Smooth muscle cell (in vitro differentiated cells): ENCODE data around the gene WARS2. TPM values are rescaled to one million over a fixed set of nuclear protein-coding genes. Genes with fewer than 3 reads are reported as not detected.
A peak's percentile ranks its signal among the peaks of the same experiment; 100 is the strongest.

ENCODE experiments used
- DNase-seq: peaks from one replicate; lab custom pipeline; 2025; ENCODE audit not compliant: unreplicated experiment; lab: John Stamatoyannopoulos, UW
- H2AFZ ChIP-seq: fragments of 200-600 bp; sonication (generic); 2 replicates; pipeline ENCODE4 v1.6.0; 2016; ENCODE audit warnings: antibody characterized with exemption, low read depth, mild to moderate bottlenecking
- H3F3A ChIP-seq: fragments of 200-600 bp; sonication (generic); 2 replicates; pipeline ENCODE4 v1.6.0; 2017; ENCODE audit warnings: antibody characterized with exemption, low read depth
- H3K27ac ChIP-seq: fragments of 200-600 bp; sonication (generic); 2 replicates; pipeline ENCODE4 v1.5.1; 2016; ENCODE audit warnings: low read depth, mild to moderate bottlenecking
- H3K27me3 ChIP-seq: fragments of 200-600 bp; sonication (generic); 2 replicates; pipeline ENCODE4 v1.6.1; 2016; ENCODE audit warnings: low read depth, mild to moderate bottlenecking
- H3K36me3 ChIP-seq: fragments of 200-600 bp; sonication (generic); 2 replicates; pipeline ENCODE4 v1.5.1; 2016; ENCODE audit warnings: low read depth
- H3K4me1 ChIP-seq: fragments of 200-600 bp; sonication (generic); 2 replicates; pipeline ENCODE4 v1.5.1; 2016; ENCODE audit warnings: low read depth
- H3K4me2 ChIP-seq: fragments of 200-600 bp; sonication (generic); 2 replicates; pipeline ENCODE4 v1.6.0; 2016; ENCODE audit warnings: mild to moderate bottlenecking
- H3K4me3 ChIP-seq: fragments of 200-600 bp; sonication (generic); 2 replicates; pipeline ENCODE4 v1.5.1; 2016; ENCODE audit warnings: mild to moderate bottlenecking
- H3K79me2 ChIP-seq: fragments of 200-600 bp; sonication (generic); 2 replicates; pipeline ENCODE4 v1.6.0; 2016; ENCODE audit warnings: low read depth, mild to moderate bottlenecking
- H3K9ac ChIP-seq: fragments of 200-600 bp; sonication (generic); 2 replicates; pipeline ENCODE4 v1.6.0; 2016; ENCODE audit warnings: low read depth
- H3K9me3 ChIP-seq: fragments of 200-600 bp; sonication (generic); replicated peaks from 2 replicates; pipeline ENCODE4 v1.5.1; 2016; ENCODE audit warnings: low read depth
- H4K20me1 ChIP-seq: fragments of 200-600 bp; sonication (generic); 2 replicates; pipeline ENCODE4 v1.6.0; 2016; ENCODE audit warnings: low read depth
- CTCF ChIP-seq: fragments of 200-600 bp; sonication (generic); IDR thresholded peaks from 2 replicates; pipeline ENCODE4 v1.5.1; 2017; ENCODE audit warnings: borderline replicate concordance, mild to moderate bottlenecking, antibody characterized with exemption; ENCODE audit not compliant: insufficient read depth, poor library complexity, severe bottlenecking
- WGBS: methylation state at CpG from one replicate; pipeline ENCODE4 v1.1.7; 2016; ENCODE audit warnings: low lambda C conversion rate; 5-methylcytosine and 5-hydroxymethylcytosine counted together
- polyA plus RNA-seq: library from polyadenylated mRNA; unstranded; fragments of >200 nt; fragmentation: Nextera tagmentation; extraction: Ambion mirVana; gene quantifications from 2 replicates; pipeline ENCODE4 v1.2.1, GENCODE V29; 2016
- total RNA-seq: library from RNA; depleted of rRNA; stranded (reverse); fragments of >200 nt; gene quantifications from 2 replicates; pipeline ENCODE4 v1.2.3, GENCODE V29; 2014

The WARS2 gene
- total and polyA plus RNA-seq, 2 experiments from 2014 or later, result 5.9 to 9.6 TPM

GRCh38 chr1:119083479-119083878 lies 57.0 kb downstream of the WARS2 start:
- no peak overlapping the region for H3K9ac ChIP-seq
- DNase-seq, result no peak
- H3K4me2 ChIP-seq, result no peak overlapping the region
- no peaks in the 10 kb centered on the region for H4K20me1 ChIP-seq
- H3K27ac ChIP-seq, result no peak overlapping the region
- WGBS, result 83% methylated on average over 1 of the region's 1 CpG
- H3K79me2 ChIP-seq, result no peaks in the 10 kb centered on the region
- no peaks in the 10 kb centered on the region for H3F3A ChIP-seq
- H3K36me3 ChIP-seq, result no peaks in the 10 kb centered on the region
- TF ChIP-seq CTCF, result no peak
- no peaks in the 10 kb centered on the region for H3K9me3 ChIP-seq
- H3K27me3 ChIP-seq, result no peaks in the 10 kb centered on the region
- no peak overlapping the region for H2AFZ ChIP-seq
- H3K4me3 ChIP-seq, result no peak overlapping the region
- peaks cover 10% of the 10 kb centered on the region for H3K4me1 ChIP-seq

GRCh38 chr1:119081700-119082099 lies 58.8 kb downstream of the WARS2 start:
- Histone ChIP-seq H3K9ac (no peak overlapping the region), H3K27me3 (no peaks in the 10 kb centered on the region), H3K4me1 (peaks cover 10% of the 10 kb centered on the region), H2AFZ (no peak overlapping the region), H3K4me3 (no peak overlapping the region), H3K79me2 (no peaks in the 10 kb centered on the region), H3K27ac (no peak overlapping the region), H4K20me1 (no peaks in the 10 kb centered on the region), H3K36me3 (no peaks in the 10 kb centered on the region), H3K4me2 (no peak overlapping the region), H3F3A (no peaks in the 10 kb centered on the region), H3K9me3 (no peaks in the 10 kb centered on the region)
- no peak for TF ChIP-seq CTCF
- 89% methylated on average over 3 of the region's 3 CpGs for WGBS
- no peak for DNase-seq

GRCh38 chr1:119081267-119081666 lies 59.2 kb downstream of the WARS2 start:
- H3K79me2 ChIP-seq, result no peaks in the 10 kb centered on the region
- H3F3A ChIP-seq, result no peaks in the 10 kb centered on the region
- no peak for DNase-seq
- no peaks in the 10 kb centered on the region for H4K20me1 ChIP-seq
- no peaks in the 10 kb centered on the region for H3K9me3 ChIP-seq
- H3K27ac ChIP-seq, result no peak overlapping the region
- peaks cover 10% of the 10 kb centered on the region for H3K4me1 ChIP-seq
- peak overlapping the region; percentile 65 for H3K4me2 ChIP-seq
- H3K4me3 ChIP-seq, result no peak overlapping the region
- no peak overlapping the region for H3K9ac ChIP-seq
- H3K27me3 ChIP-seq, result no peaks in the 10 kb centered on the region
- TF ChIP-seq CTCF, result no peak
- H3K36me3 ChIP-seq, result no peaks in the 10 kb centered on the region
- H2AFZ ChIP-seq, result no peak overlapping the region

GRCh38 chr1:119080586-119080985 lies 59.9 kb downstream of the WARS2 start:
- WGBS, result 16% methylated on average over 4 of the region's 4 CpGs
- no peak overlapping the region for H2AFZ ChIP-seq
- H3K4me2 ChIP-seq, result peak overlapping the region; percentile 65
- no peaks in the 10 kb centered on the region for H3K9me3 ChIP-seq
- H3K27ac ChIP-seq, result peak overlapping the region; percentile 4
- no peaks in the 10 kb centered on the region for H3F3A ChIP-seq
- H3K27me3 ChIP-seq, result no peaks in the 10 kb centered on the region
- TF ChIP-seq CTCF, result no peak
- H4K20me1 ChIP-seq, result no peaks in the 10 kb centered on the region
- peaks cover 10% of the 10 kb centered on the region for H3K4me1 ChIP-seq
- no peaks in the 10 kb centered on the region for H3K79me2 ChIP-seq
- DNase-seq, result no peak
- no peak overlapping the region for H3K4me3 ChIP-seq
- no peak overlapping the region for H3K9ac ChIP-seq
- no peaks in the 10 kb centered on the region for H3K36me3 ChIP-seq
